ENCODE measurements around the gene STAC3. TPM values are rescaled to one million over a fixed set of nuclear protein-coding genes. Genes with fewer than 3 reads are reported as not detected.

Gene STAC3
- total RNA-seq, 1 experiment from 2014 or later = 2.8 TPM

- Histone ChIP-seq H2BK12ac (ENCODE audit: insufficient read length, low read depth, low read length) (no peak overlapping the region), H3K9ac (ENCODE audit: extremely low read depth, insufficient read length, low read length) (no peak overlapping the region), H2BK15ac (ENCODE audit: low read depth, low read length) (no peak overlapping the region), H4K5ac (ENCODE audit: insufficient read length, low read depth, low read length) (no peak overlapping the region), H3K4ac (ENCODE audit: low read depth, low read length) (no peak overlapping the region), H3K4me1 (ENCODE audit: insufficient read depth, low read length) (no peaks in the 10 kb centered on the region; the same call in 1 of the 2 replicates), H3K79me1 (ENCODE audit: insufficient read depth, low read depth, low read length, poor library complexity, severe bottlenecking) (no peaks in the 10 kb centered on the region), H2AK5ac (ENCODE audit: insufficient read length, low read length) (no peak overlapping the region), H3K56ac (ENCODE audit: insufficient read length, low read depth, low read length) (no peak overlapping the region), H3K27ac (ENCODE audit: insufficient read length, low read depth, low read length) (no peak overlapping the region), H3K27me3 (ENCODE audit: insufficient read depth, low read length) (no peaks in the 10 kb centered on the region), H3T11ph (ENCODE audit: low read length) (no peak overlapping the region), H2AFZ (ENCODE audit: low read length) (no peak overlapping the region), H2BK120ac (ENCODE audit: low read depth, low read length, poor library complexity, severe bottlenecking) (no peak overlapping the region), H4K8ac (replicated peaks; ENCODE audit: insufficient read length, low read depth, low read length) (no peak overlapping the region), H3K23ac (ENCODE audit: insufficient read length, low read depth, low read length) (no peak overlapping the region), H4K91ac (ENCODE audit: insufficient read length, low read depth, low read length) (no peak overlapping the region), H3K18ac (ENCODE audit: insufficient read length, low read depth, low read length) (no peak overlapping the region), H2BK20ac (ENCODE audit: low read depth, low read length, poor library complexity, severe bottlenecking) (no peak overlapping the region), H3K14ac (ENCODE audit: insufficient read depth, low read length) (no peak overlapping the region), H3K9me3 (ENCODE audit: control insufficient read depth, low read depth, low read length) (no peaks in the 10 kb centered on the region), H2BK5ac (ENCODE audit: insufficient read length, low read length) (no peak overlapping the region), H3K4me2 (ENCODE audit: insufficient read depth, insufficient read length, low read length) (no peak overlapping the region), H3K79me2 (ENCODE audit: insufficient read depth, low read length) (no peaks in the 10 kb centered on the region), H3K23me2 (ENCODE audit: insufficient read length, low read depth, low read length, poor library complexity, severe bottlenecking) (no peaks in the 10 kb centered on the region), H4K20me1 (ENCODE audit: control insufficient read depth, insufficient read depth, insufficient read length) (no peaks in the 10 kb centered on the region)
- H3K27ac Mint-ChIP-seq = no peak overlapping the region
- no CpG with 5 or more reads among the region's 3 CpGs for WGBS (ENCODE audit: extremely low coverage, insufficient read length, low lambda C conversion rate)
- H3K9me3 Mint-ChIP-seq = no peaks in the 10 kb centered on the region
- peaks cover 1 to 46% (median 27%) of the 10 kb centered on the region in 3 experiments; a peak in 6 of 7 replicates for H3K36me3 Mint-ChIP-seq (ENCODE audit: insufficient read depth in 1 of 3, low read depth in 3 of 3)
- no peak for DNase-seq
- no peaks in the 10 kb centered on the region for H3K27me3 Mint-ChIP-seq (ENCODE audit: low read depth)
- H3K4me3 Mint-ChIP-seq = no peak overlapping the region
- peaks cover 12 to 23% of the 10 kb centered on the region in 2 experiments for H3K4me1 Mint-ChIP-seq
- no peak for TF ChIP-seq CTCF (conservative IDR thresholded peaks at IDR 0.05)
These were observed 11.3 kb upstream of the STAC3 start for GRCh38 chr12:57262126-57262822.

Data from H9 (cell line).